Gastrocnemius medialis (tissue), 4 donors: ENCODE measurements around the gene PLG. TPM values are rescaled to one million over a fixed set of nuclear protein-coding genes. Genes with fewer than 3 reads are reported as not detected.

Experiments
- ATAC-seq, 2 donors: fragments of 150-250 bp; one replicate each; pipeline ENCODE4 v1.9.1; 2016
- DNase-seq, 2 donors: peaks; one replicate each; pipeline ENCODE4 v3.0.0-alpha.2; 2019
- H3K27ac ChIP-seq, 4 donors: fragments of 200-600 bp; sonication (generic); 1 replicate in 1 of 4; 2 replicates in 3 of 4; pipeline ENCODE4 v1.5.1; 2016 to 2018; ENCODE audit warnings: mild to moderate bottlenecking in 2 of 4, moderate library complexity in 1 of 4
- H3K27me3 ChIP-seq, 3 donors: fragments of 200-600 bp; sonication (generic) in 2 of 3; 1 replicate in 1 of 3; 2 replicates in 2 of 3; pipeline versions ENCODE4 v1.5.1 to v1.6.0; 2016 to 2019; ENCODE audit warnings: mild to moderate bottlenecking in 1 of 3, moderate library complexity in 1 of 3
- H3K36me3 ChIP-seq, 2 donors: fragments of 200-600 bp; sonication (generic) in 1 of 2; one replicate each; pipeline ENCODE4 v1.5.1; 2017 to 2018
- H3K4me1 ChIP-seq, 2 donors: fragments of 200-600 bp; sonication (generic) in 1 of 2; one replicate each; pipeline ENCODE4 v1.5.1; 2016 to 2017; ENCODE audit warnings: mild to moderate bottlenecking in 2 of 2
- H3K4me3 ChIP-seq, 4 donors: fragments of 200-600 bp; sonication (generic) in 3 of 4; 1 replicate in 1 of 4; 2 replicates in 3 of 4; pipeline ENCODE4 v1.5.1; 2016 to 2019; ENCODE audit warnings: mild to moderate bottlenecking in 2 of 4
- H3K9me3 ChIP-seq, 3 donors: fragments of 200-600 bp; sonication (generic) in 2 of 3; 1 replicate in 1 of 3; 2 replicates in 2 of 3; pipeline ENCODE4 v1.5.1; 2016 to 2019
- POLR2A ChIP-seq, 2 donors: fragments of 450-650 bp; IDR thresholded peaks; one replicate each; pipeline ENCODE4 v1.6.1; 2017; ENCODE audit warnings: antibody characterized with exemption in 2 of 2, mild to moderate bottlenecking in 2 of 2, moderate library complexity in 2 of 2
- in situ Hi-C, 4 donors: fragments of 200-750 bp; cut with MboI; loops; one replicate each; pipeline versions ENCODE4 v1.15.0 to v1.8.0; 2017; ENCODE audit warnings: low sequenced_read_pairs in 4 of 4
- intact Hi-C: fragments of 100-400 bp; cut with DNase I; formaldehyde crosslinking; loops from one replicate; pipeline ENCODE4 v1.15.1; 2023; ENCODE audit warnings: low total_unique reads
- total RNA-seq, 4 donors: library from RNA; depleted of rRNA; stranded (reverse); fragments of >200 nt; gene quantifications; one replicate each; pipeline versions ENCODE4 v1.1.0 to v1.2.3, GENCODE V29; 2016
- TF ChIP-seq, protein P1 (sequence below), 5 experiments: fragments of 450-650 bp in 3 of 5; fragments of 200-600 bp in 2 of 5; sonication (generic) in 2 of 5; IDR thresholded peaks in 4 of 5; conservative IDR thresholded peaks in 1 of 5; 1 replicate in 4 of 5; 2 replicates in 1 of 5; pipeline ENCODE4 v1.5.1; 2016 to 2019; ENCODE audit warnings: antibody characterized with exemption in 5 of 5, mild to moderate bottlenecking in 3 of 5, moderate library complexity in 3 of 5

Gene PLG
- total RNA-seq, 4 donors from 2014 or later: 1.1 to 2.4 TPM; not detected in 2

DNA sequence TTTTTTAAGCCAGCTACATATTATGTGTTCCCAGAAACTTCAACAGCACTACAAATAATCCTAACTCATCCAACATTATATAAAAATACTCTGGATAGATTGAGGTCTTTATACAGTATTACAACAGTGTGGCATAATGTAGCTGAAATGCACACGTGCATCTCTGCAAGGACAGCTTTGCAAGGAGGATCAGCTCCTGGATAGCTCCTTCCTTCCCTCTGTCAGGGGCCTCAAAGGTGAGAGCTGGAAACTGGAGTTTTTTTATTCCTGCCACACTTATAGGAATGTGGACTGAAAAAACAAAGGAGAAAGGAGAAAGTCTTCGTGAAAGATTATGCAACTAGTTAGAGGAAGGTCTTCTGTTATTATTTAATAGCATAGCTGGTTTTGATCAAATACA is 53.1 kb downstream of the PLG start:
- H3K4me1 ChIP-seq: no peaks in the 10 kb centered on the region
- in situ Hi-C loops (no loop called here), intact Hi-C loops (no loop called here)
- no peak overlapping the region for H3K27ac ChIP-seq
- ATAC-seq: no peak
- no peaks in the 10 kb centered on the region for H3K9me3 ChIP-seq
- H3K27me3 ChIP-seq: no peaks in the 10 kb centered on the region
- TF ChIP-seq, protein P1, sequence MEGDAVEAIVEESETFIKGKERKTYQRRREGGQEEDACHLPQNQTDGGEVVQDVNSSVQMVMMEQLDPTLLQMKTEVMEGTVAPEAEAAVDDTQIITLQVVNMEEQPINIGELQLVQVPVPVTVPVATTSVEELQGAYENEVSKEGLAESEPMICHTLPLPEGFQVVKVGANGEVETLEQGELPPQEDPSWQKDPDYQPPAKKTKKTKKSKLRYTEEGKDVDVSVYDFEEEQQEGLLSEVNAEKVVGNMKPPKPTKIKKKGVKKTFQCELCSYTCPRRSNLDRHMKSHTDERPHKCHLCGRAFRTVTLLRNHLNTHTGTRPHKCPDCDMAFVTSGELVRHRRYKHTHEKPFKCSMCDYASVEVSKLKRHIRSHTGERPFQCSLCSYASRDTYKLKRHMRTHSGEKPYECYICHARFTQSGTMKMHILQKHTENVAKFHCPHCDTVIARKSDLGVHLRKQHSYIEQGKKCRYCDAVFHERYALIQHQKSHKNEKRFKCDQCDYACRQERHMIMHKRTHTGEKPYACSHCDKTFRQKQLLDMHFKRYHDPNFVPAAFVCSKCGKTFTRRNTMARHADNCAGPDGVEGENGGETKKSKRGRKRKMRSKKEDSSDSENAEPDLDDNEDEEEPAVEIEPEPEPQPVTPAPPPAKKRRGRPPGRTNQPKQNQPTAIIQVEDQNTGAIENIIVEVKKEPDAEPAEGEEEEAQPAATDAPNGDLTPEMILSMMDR (IDR thresholded peaks at IDR 0.05 in 4 of 5, conservative IDR thresholded peaks at IDR 0.05 in 1 of 5): no peak
- TF ChIP-seq POLR2A (IDR thresholded peaks at IDR 0.05): no peak
- no peaks in the 10 kb centered on the region for H3K36me3 ChIP-seq
- DNase-seq: no peak
- H3K4me3 ChIP-seq: no peak overlapping the region

GRCh38 chr6:160756021-160756420 is 54.0 kb downstream of the PLG start:
- Histone ChIP-seq H3K9me3 (no peaks in the 10 kb centered on the region), H3K4me3 (no peak overlapping the region), H3K27ac (no peak overlapping the region), H3K36me3 (no peaks in the 10 kb centered on the region), H3K4me1 (no peaks in the 10 kb centered on the region), H3K27me3 (no peaks in the 10 kb centered on the region)
- ATAC-seq (no peak), DNase-seq (no peak)
- in situ Hi-C loops: no loop called here
- no peak for TF ChIP-seq POLR2A (IDR thresholded peaks at IDR 0.05)
- TF ChIP-seq, protein P1 (IDR thresholded peaks at IDR 0.05 in 4 of 5, conservative IDR thresholded peaks at IDR 0.05 in 1 of 5): no peak
- intact Hi-C loops: no loop called here

DNA sequence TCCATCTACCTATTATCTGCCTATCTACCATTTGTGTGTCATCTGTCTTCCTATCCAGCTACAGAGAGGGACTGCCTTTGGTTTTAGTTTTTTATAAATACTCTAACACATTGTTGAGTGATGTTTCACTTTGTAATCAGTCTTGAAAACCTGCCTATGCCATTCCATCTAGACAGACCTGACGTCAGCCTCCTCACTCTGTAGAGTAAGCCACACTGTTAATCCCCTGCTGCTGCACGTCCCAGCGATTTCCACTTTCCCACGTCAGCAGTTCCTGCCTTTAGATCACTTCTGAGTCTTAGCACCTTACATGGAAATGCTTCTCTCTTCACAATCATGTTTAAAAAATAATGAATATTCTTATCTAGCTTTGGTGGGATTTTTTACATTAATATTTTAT is 54.8 kb downstream of the PLG start:
- no peak for TF ChIP-seq POLR2A (IDR thresholded peaks at IDR 0.05)
- TF ChIP-seq, protein P1 (IDR thresholded peaks at IDR 0.05 in 4 of 5, conservative IDR thresholded peaks at IDR 0.05 in 1 of 5): no peak
- Histone ChIP-seq H3K27me3 (no peaks in the 10 kb centered on the region), H3K36me3 (no peaks in the 10 kb centered on the region), H3K4me3 (no peak overlapping the region), H3K4me1 (no peaks in the 10 kb centered on the region), H3K9me3 (no peaks in the 10 kb centered on the region), H3K27ac (no peak overlapping the region)
- ATAC-seq (no peak), DNase-seq (no peak)
- in situ Hi-C loops: no loop called here
- intact Hi-C loops: no loop called here

GRCh38 chr6:160764847-160765246 is 62.8 kb downstream of the PLG start:
- Histone ChIP-seq H3K27ac (no peak overlapping the region), H3K4me3 (no peak overlapping the region), H3K9me3 (no peaks in the 10 kb centered on the region), H3K27me3 (peaks cover 3 to 17% (median 5%) of the 10 kb centered on the region in 3 donors), H3K4me1 (no peaks in the 10 kb centered on the region), H3K36me3 (no peaks in the 10 kb centered on the region)
- TF ChIP-seq, protein P1 (IDR thresholded peaks at IDR 0.05 in 4 of 5, conservative IDR thresholded peaks at IDR 0.05 in 1 of 5): no peak
- TF ChIP-seq POLR2A (IDR thresholded peaks at IDR 0.05): no peak
- ATAC-seq (no peak), DNase-seq (no peak)
- intact Hi-C loops: no loop called here
- in situ Hi-C loops: no loop called here

- H3K9me3 ChIP-seq: no peaks in the 10 kb centered on the region
- H3K4me3 ChIP-seq: no peak overlapping the region
- no peak overlapping the region for H3K27ac ChIP-seq
- H3K27me3 ChIP-seq: peaks cover 3 to 17% (median 5%) of the 10 kb centered on the region in 3 donors
- DNase-seq: no peak
- no peaks in the 10 kb centered on the region for H3K36me3 ChIP-seq
- in situ Hi-C loops: no loop called here
- no peaks in the 10 kb centered on the region for H3K4me1 ChIP-seq
- no peak for ATAC-seq
- intact Hi-C loops: no loop called here
- no peak for TF ChIP-seq POLR2A (IDR thresholded peaks at IDR 0.05)
These were observed 63.4 kb downstream of the PLG start for GRCh38 chr6:160765412-160765811.
